Mucosa of descending colon (tissue), 3 donors: ENCODE measurements around the gene BBIP1. TPM values are rescaled to one million over a fixed set of nuclear protein-coding genes. Genes with fewer than 3 reads are reported as not detected.
"Not testable (repeated sequence)": the region's sequence is repeated elsewhere in the genome, so short reads cannot be mapped to it uniquely, and the experiment has no call there.

Experiments
- ATAC-seq: fragments of 200-7000 bp; cut with Tn5 transposase; one replicate; pipeline ENCODE4 v1.9.1; 2020; ENCODE audit warnings: mild to moderate bottlenecking, moderate library complexity
- DNase-seq, 3 donors: peaks; one replicate each; pipeline ENCODE4 v3.0.0-alpha.2; 2020
- H3K36me3 ChIP-seq: fragments of 200-600 bp; one replicate; pipeline ENCODE4 v1.8.0; 2021; ENCODE audit warnings: low read depth, mild to moderate bottlenecking
- H3K4me1 ChIP-seq: fragments of 200-600 bp; one replicate; pipeline ENCODE4 v1.8.0; 2021; ENCODE audit warnings: low read depth, mild to moderate bottlenecking
- H3K4me3 ChIP-seq: fragments of 200-600 bp; one replicate; pipeline ENCODE4 v1.8.0; 2021; ENCODE audit warnings: mild to moderate bottlenecking
- H3K9me3 ChIP-seq: fragments of 200-600 bp; one replicate; pipeline ENCODE4 v1.8.0; 2021; ENCODE audit warnings: mild to moderate bottlenecking
- intact Hi-C, 2 donors: fragments of 100-400 bp; cut with DNase I in 1 of 2; cut with micrococcal nuclease in 1 of 2; formaldehyde crosslinking; loops; one replicate each; pipeline versions ENCODE4 v1.11.0 to v1.11.1; 2022; cut with DNase I, micrococcal nuclease
- total RNA-seq, 3 donors: library from RNA; stranded (reverse); fragmentation: NEBNext Ultra II Directional in 2 of 3; extraction: Animal tissue kit (Norgen Biotek cat#: 25700) in 2 of 3; gene quantifications; one replicate each; pipeline versions ENCODE4 v1.2.1 to v1.2.4, GENCODE V29; 2021 to 2023
- TF ChIP-seq, protein P1 (sequence below): fragments of 200-600 bp; IDR thresholded peaks from one replicate; pipeline ENCODE4 v1.8.0; 2022; ENCODE audit warnings: antibody characterized with exemption, mild to moderate bottlenecking
- donor health status: DM: no; HTN: no; CAD: no; lungs with moderate emphysema.
- donor health status: DM: no; HTN: no; CAD: no.
- donor health status: DM: no; HTN: yes; CAD: no.

Gene BBIP1
- total RNA-seq, 3 donors from 2014 or later = 10.6 to 23.4 (median 17.6) TPM

DNA sequence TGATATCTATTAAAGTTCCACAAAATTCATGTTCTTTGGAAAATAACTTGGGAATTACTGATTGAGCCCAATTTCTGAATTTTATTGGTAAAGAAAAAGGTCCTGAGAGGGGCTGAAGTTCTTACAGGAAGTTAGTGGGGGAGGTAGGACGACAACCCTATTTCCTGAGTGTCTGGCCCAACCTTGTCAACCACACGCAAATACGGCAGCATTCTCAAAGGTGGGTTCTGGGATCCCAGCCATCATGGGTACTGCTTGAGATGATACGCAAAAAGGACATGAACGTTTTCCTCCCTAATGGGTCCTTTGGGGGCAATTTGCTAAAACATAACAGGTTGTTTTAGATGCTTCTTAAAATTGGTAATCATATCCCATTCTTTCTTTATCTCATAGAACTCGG lies 50.0 kb downstream of the BBIP1 start:
- ATAC-seq (no peak), DNase-seq (peak in 1 of 3 donors; percentile 56)
- intact Hi-C loops = no loop called here
- Histone ChIP-seq H3K9me3 (no peaks in the 10 kb centered on the region), H3K4me1 (peaks cover 43% of the 10 kb centered on the region), H3K36me3 (no peaks in the 10 kb centered on the region), H3K4me3 (no peak overlapping the region)
- TF ChIP-seq, protein P1, sequence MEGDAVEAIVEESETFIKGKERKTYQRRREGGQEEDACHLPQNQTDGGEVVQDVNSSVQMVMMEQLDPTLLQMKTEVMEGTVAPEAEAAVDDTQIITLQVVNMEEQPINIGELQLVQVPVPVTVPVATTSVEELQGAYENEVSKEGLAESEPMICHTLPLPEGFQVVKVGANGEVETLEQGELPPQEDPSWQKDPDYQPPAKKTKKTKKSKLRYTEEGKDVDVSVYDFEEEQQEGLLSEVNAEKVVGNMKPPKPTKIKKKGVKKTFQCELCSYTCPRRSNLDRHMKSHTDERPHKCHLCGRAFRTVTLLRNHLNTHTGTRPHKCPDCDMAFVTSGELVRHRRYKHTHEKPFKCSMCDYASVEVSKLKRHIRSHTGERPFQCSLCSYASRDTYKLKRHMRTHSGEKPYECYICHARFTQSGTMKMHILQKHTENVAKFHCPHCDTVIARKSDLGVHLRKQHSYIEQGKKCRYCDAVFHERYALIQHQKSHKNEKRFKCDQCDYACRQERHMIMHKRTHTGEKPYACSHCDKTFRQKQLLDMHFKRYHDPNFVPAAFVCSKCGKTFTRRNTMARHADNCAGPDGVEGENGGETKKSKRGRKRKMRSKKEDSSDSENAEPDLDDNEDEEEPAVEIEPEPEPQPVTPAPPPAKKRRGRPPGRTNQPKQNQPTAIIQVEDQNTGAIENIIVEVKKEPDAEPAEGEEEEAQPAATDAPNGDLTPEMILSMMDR = no peak

DNA sequence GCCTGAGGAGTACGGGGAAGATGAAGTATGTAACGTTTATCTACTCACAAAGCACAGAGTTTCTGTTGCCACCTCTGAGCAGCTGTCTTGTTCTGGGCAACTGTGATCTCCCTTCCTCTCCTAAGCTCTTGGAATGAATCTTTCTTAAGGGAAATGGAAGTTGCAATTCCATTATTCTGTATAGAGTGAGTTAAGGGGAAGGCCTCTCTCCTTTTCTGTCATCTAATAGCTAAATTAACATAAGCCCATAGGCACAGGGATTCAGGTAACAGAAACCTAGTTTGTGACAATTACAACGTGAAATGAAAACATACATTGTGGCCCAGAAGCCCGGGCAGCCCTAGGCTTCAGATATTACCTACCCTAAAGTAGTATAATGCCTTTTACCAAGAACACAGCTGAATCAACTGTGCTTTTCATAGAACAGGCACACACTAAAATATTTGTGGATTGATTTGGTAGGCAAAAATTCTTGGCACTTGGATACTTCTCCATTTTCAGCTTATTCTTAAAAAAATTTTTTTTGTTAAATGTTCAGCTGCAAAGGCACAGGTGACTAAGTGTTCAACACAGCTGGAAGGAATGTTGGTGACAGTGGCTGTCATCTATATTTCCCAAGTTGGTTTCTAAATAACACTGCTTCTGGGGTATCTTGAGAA lies 51.0 kb downstream of the BBIP1 start:
- no peaks in the 10 kb centered on the region for H3K36me3 ChIP-seq
- TF ChIP-seq, protein P1 = no peak
- intact Hi-C loops = no loop called here
- no peaks in the 10 kb centered on the region for H3K9me3 ChIP-seq
- ATAC-seq = no peak
- no peak overlapping the region for H3K4me3 ChIP-seq
- peaks cover 46% of the 10 kb centered on the region for H3K4me1 ChIP-seq
- DNase-seq = no peak

DNA sequence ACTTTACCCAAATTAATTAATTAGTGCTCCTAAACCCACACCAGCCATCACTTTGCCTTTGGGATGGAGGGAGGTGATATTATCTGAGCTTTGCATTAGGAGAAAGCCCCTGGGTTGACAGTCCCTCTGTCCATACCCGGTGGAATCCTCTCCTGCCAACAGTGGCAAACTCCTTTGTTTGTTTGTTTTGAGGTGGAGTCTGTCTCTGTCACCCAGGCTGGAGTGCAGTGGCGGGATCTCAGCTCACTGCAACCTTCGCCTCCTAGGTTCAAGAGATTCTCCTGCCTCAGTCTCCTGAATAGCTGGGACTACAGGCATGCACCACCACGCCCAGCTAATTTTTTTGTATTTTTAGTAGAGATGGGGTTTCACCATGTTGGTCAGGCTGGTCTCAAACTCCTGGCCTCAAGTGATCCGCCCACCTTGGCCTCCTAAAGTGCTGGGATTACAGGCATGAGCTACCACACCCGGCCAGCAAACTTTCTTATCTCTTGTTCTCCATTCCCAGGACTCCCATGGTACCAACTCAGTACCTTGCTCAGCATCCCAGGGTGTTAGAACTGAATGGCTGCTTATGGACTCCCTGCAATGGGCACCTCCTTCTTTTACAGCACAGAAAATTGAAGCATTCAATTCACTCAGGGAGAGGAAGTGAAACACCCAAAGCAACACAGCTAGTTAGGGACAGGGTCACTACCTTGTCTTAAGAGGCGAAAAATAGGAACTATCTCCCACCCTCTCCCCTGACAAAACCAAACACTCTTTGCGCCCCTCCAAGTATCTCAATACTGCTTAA lies 51.8 kb downstream of the BBIP1 start:
- H3K9me3 ChIP-seq, H3K36me3 ChIP-seq, H3K4me3 ChIP-seq, intact Hi-C loops: not testable (repeated sequence)
- peaks cover 47% of the 10 kb centered on the region for H3K4me1 ChIP-seq
- peak; percentile 22 for ATAC-seq
- peak in 2 of 3 donors; percentile 41 to 53 for DNase-seq

DNA sequence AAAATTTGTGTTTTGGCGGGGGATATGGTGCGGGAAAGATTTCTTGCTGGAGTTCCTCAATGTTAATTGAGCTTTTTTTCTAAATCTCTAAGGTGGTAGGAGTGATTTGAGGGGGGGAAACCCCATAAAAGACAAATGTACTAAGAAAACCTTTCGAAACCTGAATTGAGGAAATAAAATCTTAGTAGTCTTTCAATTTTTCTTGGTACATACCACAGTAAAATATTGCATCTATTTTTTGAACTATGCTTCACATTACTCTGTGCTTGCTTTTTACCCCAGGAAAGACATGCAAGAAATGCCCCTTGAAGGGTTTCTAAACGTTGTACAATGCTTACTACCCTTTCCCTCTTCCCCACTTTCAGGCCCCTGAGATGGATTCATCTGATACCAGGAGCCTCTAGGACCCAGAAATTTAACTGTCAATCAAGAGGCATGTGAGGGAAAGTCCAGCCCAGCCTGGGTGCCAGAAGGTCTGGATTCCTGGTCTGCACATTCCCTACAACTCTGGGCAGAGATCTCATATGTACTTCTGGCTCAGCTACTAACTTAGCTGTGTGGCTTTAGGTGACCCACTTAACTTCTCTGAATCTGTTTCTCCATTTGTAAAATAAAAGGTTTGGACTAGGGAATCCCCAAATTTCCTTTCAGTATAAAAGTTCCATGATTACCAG lies 53.0 kb downstream of the BBIP1 start:
- no peak for ATAC-seq
- no peak overlapping the region for H3K4me3 ChIP-seq
- H3K9me3 ChIP-seq = no peaks in the 10 kb centered on the region
- no peaks in the 10 kb centered on the region for H3K36me3 ChIP-seq
- TF ChIP-seq, protein P1 = no peak
- intact Hi-C loops = no loop called here
- peaks cover 59% of the 10 kb centered on the region for H3K4me1 ChIP-seq
- DNase-seq = no peak

DNA sequence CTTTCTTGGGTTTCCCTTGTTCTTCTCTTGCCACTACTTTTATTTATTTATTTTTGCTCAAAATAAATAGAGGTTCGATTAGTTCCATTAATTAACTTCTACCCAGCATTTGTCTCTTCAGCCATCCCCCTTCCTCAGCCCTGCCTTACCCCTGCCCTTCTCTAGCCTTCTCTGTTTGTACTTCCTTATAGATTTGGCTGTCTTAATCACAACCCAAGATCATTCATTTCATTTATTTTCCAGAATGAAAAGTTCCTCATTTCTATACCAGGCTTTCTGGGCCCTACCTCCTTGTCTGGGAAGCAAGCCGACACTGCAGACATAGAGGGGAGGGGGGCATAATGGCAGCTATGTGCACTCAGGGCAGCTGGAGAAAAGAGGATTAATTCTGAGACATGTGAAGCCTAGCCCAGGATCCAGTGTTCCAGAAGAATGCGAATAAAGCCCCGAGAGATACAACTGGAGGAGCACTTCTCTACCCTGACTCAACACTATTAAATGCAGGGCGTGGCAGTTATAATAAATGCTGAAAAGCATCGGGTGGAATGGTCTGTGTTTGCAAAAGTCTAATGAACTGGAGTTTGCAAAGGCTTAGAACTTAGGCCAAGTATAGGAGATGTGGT lies 53.7 kb downstream of the BBIP1 start:
- ATAC-seq (peak; percentile 57), DNase-seq (peak in 1 of 3 donors; percentile 63)
- TF ChIP-seq, protein P1 = no peak
- Histone ChIP-seq H3K4me3 (no peak overlapping the region), H3K36me3 (no peaks in the 10 kb centered on the region), H3K9me3 (no peaks in the 10 kb centered on the region), H3K4me1 (peaks cover 65% of the 10 kb centered on the region)
- intact Hi-C loops = no loop called here
